Measurements from ENCODE around the gene TMEM63C.
A peak's percentile ranks its signal among the peaks of the same experiment; 100 is the strongest.

Gene TMEM63C

DNA sequence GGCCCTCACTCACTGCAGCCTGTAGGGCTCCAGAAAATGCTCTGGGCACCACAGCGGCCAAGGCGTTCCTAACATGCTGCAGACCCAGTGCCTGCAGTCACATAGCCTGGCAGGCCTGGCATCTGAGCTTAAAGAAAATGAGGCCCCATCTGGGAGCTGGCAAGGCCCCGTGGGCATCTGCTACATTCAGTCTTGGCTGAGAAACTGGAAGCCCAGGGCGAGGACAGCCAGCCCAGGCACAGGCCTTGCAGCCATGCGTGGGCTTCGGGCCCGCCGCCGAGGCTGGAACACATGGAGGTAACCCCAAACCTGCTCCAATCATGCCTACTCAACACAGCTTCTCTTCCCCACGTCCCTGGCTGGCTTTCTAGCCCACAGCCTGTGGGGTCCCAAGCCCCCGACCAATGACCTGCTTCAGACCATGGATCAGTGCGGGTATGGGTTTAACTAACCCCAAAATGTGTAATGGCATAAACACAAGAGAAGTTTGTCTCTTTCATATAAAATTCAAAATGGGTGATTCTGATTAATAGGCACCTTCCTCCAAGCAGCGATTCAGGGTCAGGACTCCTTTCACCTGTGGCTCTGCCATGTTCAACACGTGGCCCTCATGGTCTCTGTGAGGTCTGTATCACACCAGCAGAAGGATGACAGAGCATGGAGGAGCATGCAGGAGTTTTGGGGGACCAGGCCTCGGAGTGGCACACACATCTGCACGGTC lies 83.0 kb downstream of the TMEM63C start:
- DNase-seq (ENCODE audit: low spot score in 2 of 2) (no peak), ATAC-seq (no peak)
- Mint-ChIP-seq H3K4me1 (peaks cover 9% of the 10 kb centered on the region), H3K4me3 (no peak overlapping the region), H3K27ac (no peak overlapping the region), H3K9me3 (peaks cover 2% of the 10 kb centered on the region), H3K36me3 (no peaks in the 10 kb centered on the region)

GRCh38 chr14:77265187-77265515 lies 83.6 kb downstream of the TMEM63C start:
- Mint-ChIP-seq H3K9me3 (peaks cover 2% of the 10 kb centered on the region), H3K27ac (no peak overlapping the region), H3K4me1 (peaks cover 14% of the 10 kb centered on the region), H3K36me3 (no peaks in the 10 kb centered on the region), H3K4me3 (no peak overlapping the region)
- no peak for ATAC-seq
- no peak for DNase-seq (ENCODE audit: low spot score in 2 of 2)

DNA sequence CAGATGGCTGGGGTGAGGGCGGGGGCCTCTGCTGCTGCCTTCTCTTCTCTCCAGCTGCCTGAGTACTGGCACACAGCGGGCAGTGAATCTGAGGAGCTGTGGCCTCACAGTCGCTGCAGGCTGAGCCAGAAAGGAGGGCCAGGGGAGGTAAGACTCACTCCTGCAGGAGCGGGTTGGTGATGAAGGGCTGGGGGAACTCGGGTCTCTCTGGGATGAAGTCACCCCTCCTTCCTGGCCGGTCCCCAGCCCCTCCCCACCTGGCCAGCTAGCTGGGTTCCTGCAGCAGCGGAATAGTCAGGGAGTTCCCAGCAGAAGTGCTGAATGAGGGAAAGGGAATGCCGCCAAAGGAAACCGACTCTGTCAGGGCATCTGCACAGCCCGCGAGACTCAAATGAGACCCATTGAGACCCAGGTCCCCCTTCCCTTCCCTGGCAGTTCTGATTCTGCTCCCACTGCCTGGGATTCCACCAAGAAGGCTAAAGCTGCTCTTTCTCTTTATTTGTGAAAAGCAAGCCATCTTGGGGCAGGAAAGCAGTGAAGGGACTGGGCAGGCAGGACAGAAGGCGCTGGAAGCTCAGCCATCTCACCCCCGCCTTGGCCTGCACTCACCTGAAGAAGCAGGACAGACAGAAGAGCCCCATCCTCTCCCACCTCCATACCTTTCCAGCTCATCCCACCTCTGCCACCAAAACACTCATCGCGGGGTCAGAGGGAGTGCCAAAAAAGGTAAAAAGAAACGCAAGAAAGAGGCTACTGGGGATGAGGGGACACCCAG lies 84.2 kb downstream of the TMEM63C start:
- no peak overlapping the region for H3K4me3 Mint-ChIP-seq
- DNase-seq (ENCODE audit: low spot score in 2 of 2): no peak
- H3K9me3 Mint-ChIP-seq: peaks cover 2% of the 10 kb centered on the region
- H3K27ac Mint-ChIP-seq: no peak overlapping the region
- ATAC-seq: no peak
- no peaks in the 10 kb centered on the region for H3K36me3 Mint-ChIP-seq
- peaks cover 17% of the 10 kb centered on the region for H3K4me1 Mint-ChIP-seq

DNA sequence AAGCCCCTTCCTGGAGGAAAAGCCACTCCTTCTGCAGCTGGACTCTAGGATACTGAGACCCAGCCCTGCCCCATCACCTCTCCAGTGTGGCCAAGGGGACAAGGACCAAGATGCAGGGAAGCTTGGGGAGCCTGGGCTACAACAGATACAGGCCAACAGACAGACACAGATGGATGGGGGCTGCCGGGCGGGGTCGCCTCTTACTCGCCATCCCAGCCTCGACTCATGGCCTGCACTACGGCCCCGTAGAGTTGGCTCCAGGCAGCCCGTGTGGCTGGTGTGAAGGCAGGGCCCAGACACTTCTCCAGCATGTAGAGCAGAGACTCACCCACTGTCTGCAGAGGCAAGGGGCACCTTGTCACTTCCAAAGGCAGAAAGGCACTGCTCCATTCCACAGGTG lies 84.7 kb downstream of the TMEM63C start:
- H3K36me3 Mint-ChIP-seq: no peaks in the 10 kb centered on the region
- no peak for ATAC-seq
- peaks cover 17% of the 10 kb centered on the region for H3K4me1 Mint-ChIP-seq
- peaks cover 2% of the 10 kb centered on the region for H3K9me3 Mint-ChIP-seq
- no peak overlapping the region for H3K27ac Mint-ChIP-seq
- DNase-seq (ENCODE audit: low spot score in 2 of 2): no peak
- H3K4me3 Mint-ChIP-seq: no peak overlapping the region

- ATAC-seq (no peak), DNase-seq (ENCODE audit: low spot score in 2 of 2) (no peak)
- Mint-ChIP-seq H3K36me3 (no peaks in the 10 kb centered on the region), H3K4me3 (no peak overlapping the region), H3K4me1 (peaks cover 17% of the 10 kb centered on the region), H3K27ac (no peak overlapping the region), H3K9me3 (peaks cover 2% of the 10 kb centered on the region)
Measured at GRCh38 chr14:77267937-77268699, 86.5 kb downstream of the TMEM63C start.

DNA sequence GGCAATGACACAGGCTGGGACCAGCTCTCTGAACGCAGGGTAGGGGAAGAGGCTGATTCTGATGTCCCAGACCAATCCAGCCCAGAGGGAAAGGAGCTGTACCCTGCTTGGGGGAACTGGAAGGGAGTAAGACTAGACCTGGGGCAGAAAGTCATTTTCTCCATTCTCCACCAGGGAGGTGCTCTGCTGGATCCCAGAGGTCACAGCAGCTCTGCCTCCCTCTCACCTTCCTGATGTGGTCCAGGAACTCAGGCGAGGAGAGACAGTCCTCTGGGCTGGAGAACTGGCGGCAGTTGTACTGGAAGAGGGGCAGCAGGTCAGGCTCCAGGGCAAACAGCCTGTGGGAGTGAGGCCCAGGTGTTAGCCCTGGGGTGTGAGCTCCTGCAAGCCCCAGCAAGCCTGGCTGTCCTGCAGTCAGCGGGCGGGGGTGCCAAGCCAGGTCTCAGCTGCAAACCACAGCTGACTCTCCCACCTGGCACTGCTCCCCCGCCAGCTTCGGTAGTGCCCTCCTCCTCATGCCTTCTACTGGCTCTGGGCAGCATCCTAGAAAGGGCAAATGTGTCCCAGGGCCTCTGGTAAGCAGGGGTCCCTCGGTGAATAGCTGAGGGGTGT lies 87.5 kb downstream of the TMEM63C start:
- H3K27ac Mint-ChIP-seq: no peak overlapping the region
- H3K36me3 Mint-ChIP-seq: no peaks in the 10 kb centered on the region
- peaks cover 17% of the 10 kb centered on the region for H3K4me1 Mint-ChIP-seq
- DNase-seq (ENCODE audit: low spot score in 2 of 2): no peak
- peaks cover 2% of the 10 kb centered on the region for H3K9me3 Mint-ChIP-seq
- peak; percentile 15 for ATAC-seq
- H3K4me3 Mint-ChIP-seq: no peak overlapping the region

GRCh38 chr14:77270361-77271112 lies 88.9 kb downstream of the TMEM63C start:
- ATAC-seq: no peak
- peak overlapping the region; percentile 32 for H3K4me3 Mint-ChIP-seq
- no peak overlapping the region for H3K27ac Mint-ChIP-seq

GRCh38 chr14:77271113-77271710 lies 89.6 kb downstream of the TMEM63C start, which contains the start of gene NGB:
Gene NGB, minus strand, starts transcription at chr14:77271206. Its CDS starts 269 bp downstream, at chr14:77270937.
- H3K27ac Mint-ChIP-seq: no peak within 1 kb of the TSS
- ATAC-seq (no peak), DNase-seq (ENCODE audit: low spot score in 2 of 2) (no peak)
- H3K9me3 Mint-ChIP-seq: peaks cover 2% of the 10 kb centered on the region
- no peaks in the 10 kb centered on the region for H3K36me3 Mint-ChIP-seq
- H3K4me3 Mint-ChIP-seq: peak within 1 kb of the TSS; percentile 32
- peaks cover 17% of the 10 kb centered on the region for H3K4me1 Mint-ChIP-seq

More at GRCh38 chr14:77270361-77271112, 88.9 kb downstream of the TMEM63C start:
- no peak for DNase-seq (ENCODE audit: low spot score in 2 of 2)
- H3K9me3 Mint-ChIP-seq: peaks cover 2% of the 10 kb centered on the region
- H3K36me3 Mint-ChIP-seq: no peaks in the 10 kb centered on the region
- peaks cover 17% of the 10 kb centered on the region for H3K4me1 Mint-ChIP-seq

GRCh38 chr14:77272261-77272660 lies 90.7 kb downstream of the TMEM63C start:
- H3K9me3 Mint-ChIP-seq: peaks cover 2% of the 10 kb centered on the region
- DNase-seq (ENCODE audit: low spot score in 2 of 2): no peak
- no peak overlapping the region for H3K27ac Mint-ChIP-seq
- no peak for ATAC-seq
- H3K4me3 Mint-ChIP-seq: no peak overlapping the region
- H3K4me1 Mint-ChIP-seq: peaks cover 17% of the 10 kb centered on the region
- no peaks in the 10 kb centered on the region for H3K36me3 Mint-ChIP-seq

GRCh38 chr14:77273796-77274195 lies 92.2 kb downstream of the TMEM63C start:
- DNase-seq (ENCODE audit: low spot score in 2 of 2) (no peak), ATAC-seq (no peak)
- H3K4me1 Mint-ChIP-seq: peaks cover 15% of the 10 kb centered on the region
- no peak overlapping the region for H3K27ac Mint-ChIP-seq
- no peak overlapping the region for H3K4me3 Mint-ChIP-seq
- no peaks in the 10 kb centered on the region for H3K36me3 Mint-ChIP-seq
- H3K9me3 Mint-ChIP-seq: no peaks in the 10 kb centered on the region

GRCh38 chr14:77275041-77275580 lies 93.5 kb downstream of the TMEM63C start:
- Mint-ChIP-seq H3K9me3 (no peaks in the 10 kb centered on the region), H3K4me1 (peaks cover 3% of the 10 kb centered on the region), H3K36me3 (no peaks in the 10 kb centered on the region), H3K4me3 (no peak overlapping the region), H3K27ac (no peak overlapping the region)
- DNase-seq (ENCODE audit: low spot score in 2 of 2) (no peak), ATAC-seq (no peak)

DNA sequence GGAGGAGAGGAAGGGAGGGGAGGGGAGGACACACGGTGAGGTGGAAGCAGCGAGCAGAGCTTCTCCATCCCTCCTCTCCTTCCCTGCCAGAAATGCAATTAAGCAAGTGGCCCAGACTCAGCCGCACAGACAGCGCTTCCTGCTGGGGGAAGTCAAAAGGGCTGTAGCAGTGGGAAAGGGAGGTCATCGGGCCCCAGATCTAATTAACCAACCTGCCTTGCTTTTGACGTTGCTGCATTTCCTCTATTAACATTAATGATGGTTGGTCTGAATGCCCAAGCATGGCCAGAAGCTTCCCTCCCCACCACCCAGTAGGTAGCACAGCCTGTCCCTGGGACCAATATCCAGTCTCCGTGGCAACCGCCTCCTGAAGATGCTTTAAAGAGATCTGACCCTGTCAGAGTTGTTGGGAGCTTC lies 94.0 kb downstream of the TMEM63C start:
- Mint-ChIP-seq H3K27ac (no peak overlapping the region), H3K9me3 (no peaks in the 10 kb centered on the region), H3K4me3 (no peak overlapping the region)

DNA sequence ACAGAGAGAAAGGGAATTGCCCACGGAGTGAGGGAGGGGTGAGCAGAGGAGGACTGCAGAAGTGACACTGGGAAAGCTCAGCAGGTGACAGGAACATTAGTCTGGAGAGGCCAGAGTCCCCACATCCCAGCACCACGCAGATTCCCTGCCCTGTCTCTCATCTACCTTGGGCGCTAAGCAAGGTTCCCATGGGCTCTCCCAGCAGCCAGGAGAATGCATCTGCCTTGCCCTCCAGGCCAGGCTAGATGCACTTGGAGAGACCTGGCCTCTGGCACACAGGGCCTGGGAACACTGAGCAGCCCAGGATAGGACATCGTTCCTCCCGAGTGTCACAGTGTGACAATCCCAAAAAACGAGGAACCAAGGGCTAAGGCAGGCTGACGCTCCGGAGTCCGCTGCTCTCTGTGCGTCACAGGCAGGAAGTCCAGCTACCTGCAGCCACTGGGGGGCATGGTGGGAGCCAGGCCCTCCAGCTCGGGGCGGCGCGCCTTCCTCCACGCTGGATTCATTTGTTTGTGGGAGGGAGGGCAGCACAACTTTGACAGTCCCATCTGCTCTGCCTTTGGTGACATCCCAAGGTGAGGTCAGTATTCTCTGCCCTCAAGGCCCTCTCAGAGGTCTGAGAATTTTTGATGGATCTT lies 94.8 kb downstream of the TMEM63C start:
- H3K4me1 Mint-ChIP-seq: no peaks in the 10 kb centered on the region
- no peak overlapping the region for H3K27ac Mint-ChIP-seq
- H3K4me3 Mint-ChIP-seq: no peak overlapping the region
- no peaks in the 10 kb centered on the region for H3K36me3 Mint-ChIP-seq
- DNase-seq (ENCODE audit: low spot score in 2 of 2) (no peak), ATAC-seq (no peak)
- H3K9me3 Mint-ChIP-seq: no peaks in the 10 kb centered on the region

More for the DNA sequence above, 94.0 kb downstream of the TMEM63C start:
- Mint-ChIP-seq H3K36me3 (no peaks in the 10 kb centered on the region), H3K4me1 (no peaks in the 10 kb centered on the region)
- no peak for DNase-seq (ENCODE audit: low spot score in 2 of 2)
- ATAC-seq: no peak

DNA sequence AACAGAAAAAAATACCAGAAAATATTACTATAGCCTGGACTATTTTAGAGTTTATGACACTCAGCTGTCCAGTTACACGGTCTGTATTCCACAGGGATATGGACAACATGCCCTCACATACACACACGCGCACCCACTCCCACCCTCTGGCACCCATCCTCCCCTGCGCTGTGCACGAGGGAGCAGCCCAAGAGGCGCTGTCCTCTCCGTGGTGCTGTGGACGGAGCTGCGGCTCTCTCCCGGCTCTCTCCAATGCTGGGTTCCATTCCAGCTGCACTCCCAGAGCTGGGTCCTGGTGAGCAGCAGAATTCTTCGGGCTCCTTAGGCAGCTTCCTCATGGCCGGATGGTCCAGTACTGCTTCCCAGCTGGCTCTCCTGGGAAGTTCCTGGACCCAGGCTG lies 95.4 kb downstream of the TMEM63C start:
- H3K9me3 Mint-ChIP-seq: no peaks in the 10 kb centered on the region
- H3K4me1 Mint-ChIP-seq: no peaks in the 10 kb centered on the region
- DNase-seq (ENCODE audit: low spot score in 2 of 2) (no peak), ATAC-seq (no peak)
- no peak overlapping the region for H3K27ac Mint-ChIP-seq
- no peaks in the 10 kb centered on the region for H3K36me3 Mint-ChIP-seq
- no peak overlapping the region for H3K4me3 Mint-ChIP-seq

Measured in stimulated activated effector memory CD8-positive, alpha-beta T cell treated with anti-CD3 and anti-CD28 coated beads, Interleukin-12 subunit alpha, Interleukin-12 subunit beta, amount 100 ng/mL, for 72 hours (primary cell).